WTC11 (cell line): ENCODE data around the gene PCDH9. TPM values are rescaled to one million over a fixed set of nuclear protein-coding genes. Genes with fewer than 3 reads are reported as not detected.

Experiments
- ATAC-seq: fragments of 200-7000 bp; cut with Tn5 transposase; 2 replicates; pipeline ENCODE4 v1.10.0; 2021; ENCODE audit warnings: mild to moderate bottlenecking, moderate library complexity
- CTCF ChIA-PET: fragments of 300-600 bp; sonication (Branson Sonifier 250); formaldehyde crosslinking; loops from one replicate; lab custom pipeline; 2021; ENCODE audit warnings: antibody characterized with exemption; lab: Charles Lee
- POLR2A ChIA-PET: fragments of 350-600 bp; sonication (Branson Sonifier 250); formaldehyde crosslinking; loops from one replicate; lab custom pipeline; 2021; ENCODE audit warnings: antibody characterized with exemption; lab: Charles Lee
- DNase-seq: peaks from one replicate; pipeline ENCODE4 v3.0.0; 2021; ENCODE audit warnings: low spot score
- H3K27ac Mint-ChIP-seq: 2 replicates; pipeline ENCODE4 v1.8.0; 2021; ENCODE audit warnings: mixed read lengths
- H3K27me3 Mint-ChIP-seq: 2 replicates; pipeline ENCODE4 v1.8.0; 2021; ENCODE audit warnings: low read depth, mild to moderate bottlenecking, moderate library complexity, mixed read lengths
- H3K36me3 Mint-ChIP-seq: 2 replicates; pipeline ENCODE4 v1.8.0; 2021; ENCODE audit warnings: mixed read lengths
- H3K4me1 Mint-ChIP-seq: 2 replicates; pipeline ENCODE4 v1.8.0; 2022; ENCODE audit warnings: mixed read lengths
- H3K4me3 Mint-ChIP-seq: 2 replicates; pipeline ENCODE4 v1.8.0; 2021; ENCODE audit warnings: mild to moderate bottlenecking, moderate library complexity, mixed read lengths
- H3K9me3 Mint-ChIP-seq: 2 replicates; pipeline ENCODE4 v1.8.0; 2021; ENCODE audit warnings: mixed read lengths
- EMX1 ChIP-seq: fragments of 250-450 bp; sonication (Bioruptor Pico); IDR thresholded peaks from 2 replicates; pipeline ENCODE4 v1.8.0; 2021; ENCODE audit warnings: mild to moderate bottlenecking
- FOXK1 ChIP-seq: sonication (generic); formaldehyde crosslinking; IDR thresholded peaks from 2 replicates; pipeline ENCODE4 v1.8.0; 2022; ENCODE audit warnings: mild to moderate bottlenecking, moderate library complexity, missing genetic modification reagents
- GTF2I ChIP-seq: fragments of 250-450 bp; sonication (Bioruptor Pico); conservative IDR thresholded peaks from 2 replicates; pipeline ENCODE4 v1.4.0; 2021; ENCODE audit warnings: mild to moderate bottlenecking
- HMGA2 ChIP-seq: fragments of 250-450 bp; sonication (Bioruptor Pico); IDR thresholded peaks from 2 replicates; pipeline ENCODE4 v1.4.0; 2021; ENCODE audit warnings: mild to moderate bottlenecking, moderate library complexity
- OVOL2 ChIP-seq: fragments of 250-450 bp; sonication (Bioruptor Pico); IDR thresholded peaks from 2 replicates; pipeline ENCODE4 v1.9.0; 2021; ENCODE audit warnings: mild to moderate bottlenecking, borderline replicate concordance
- SOX15 ChIP-seq: fragments of 250-450 bp; sonication (Bioruptor Pico); IDR thresholded peaks from 2 replicates; pipeline ENCODE4 v1.9.0; 2021; ENCODE audit warnings: mild to moderate bottlenecking
- ZNF317 ChIP-seq: sonication (generic); formaldehyde crosslinking; IDR thresholded peaks from 2 replicates; pipeline ENCODE4 v1.8.1; 2023; ENCODE audit warnings: low read depth, mild to moderate bottlenecking, moderate library complexity, missing genetic modification reagents, borderline replicate concordance
- ZNF423 ChIP-seq: fragments of 250-450 bp; sonication (Bioruptor Pico); IDR thresholded peaks from 2 replicates; pipeline ENCODE4 v2.1.2; 2022; ENCODE audit warnings: mild to moderate bottlenecking, moderate library complexity
- total RNA-seq: library from RNA; stranded (reverse); gene quantifications from 3 replicates; pipeline ENCODE4 v1.2.3, GENCODE V29; 2021
- TF ChIP-seq, protein P1 (sequence below): sonication (generic); formaldehyde crosslinking; IDR thresholded peaks from 2 replicates; pipeline ENCODE4 v1.8.0; 2023; ENCODE audit warnings: missing genetic modification reagents, mild to moderate bottlenecking, borderline replicate concordance
- TF ChIP-seq, protein P2 (sequence below): sonication (generic); formaldehyde crosslinking; IDR thresholded peaks from 2 replicates; pipeline ENCODE4 v1.8.1; 2022; ENCODE audit warnings: missing genetic modification reagents, borderline replicate concordance
- TF ChIP-seq, protein P3 (sequence below): sonication (generic); formaldehyde crosslinking; IDR thresholded peaks from 2 replicates; pipeline ENCODE4 v1.8.0; 2022; ENCODE audit warnings: missing genetic modification reagents
- TF ChIP-seq, protein P4 (sequence below): sonication (generic); formaldehyde crosslinking; IDR thresholded peaks from 2 replicates; pipeline ENCODE4 v1.8.0; 2022; ENCODE audit warnings: mild to moderate bottlenecking, missing genetic modification reagents
- TF ChIP-seq, protein P5 (sequence below): sonication (generic); formaldehyde crosslinking; conservative IDR thresholded peaks from 2 replicates; pipeline ENCODE4 v1.8.1; 2023; ENCODE audit warnings: mild to moderate bottlenecking, low read depth, missing genetic modification reagents, moderate library complexity
- TF ChIP-seq, protein P6 (sequence below): sonication (generic); formaldehyde crosslinking; IDR thresholded peaks from 2 replicates; pipeline ENCODE4 v1.8.1; 2023; ENCODE audit warnings: mild to moderate bottlenecking, missing genetic modification reagents, borderline replicate concordance
- TF ChIP-seq, protein P7 (sequence below): sonication (generic); formaldehyde crosslinking; IDR thresholded peaks from 2 replicates; pipeline ENCODE4 v1.8.0; 2022; ENCODE audit warnings: mild to moderate bottlenecking, missing genetic modification reagents

The PCDH9 gene
- total RNA-seq, 1 experiment from 2014 or later, result 0.48 TPM

DNA sequence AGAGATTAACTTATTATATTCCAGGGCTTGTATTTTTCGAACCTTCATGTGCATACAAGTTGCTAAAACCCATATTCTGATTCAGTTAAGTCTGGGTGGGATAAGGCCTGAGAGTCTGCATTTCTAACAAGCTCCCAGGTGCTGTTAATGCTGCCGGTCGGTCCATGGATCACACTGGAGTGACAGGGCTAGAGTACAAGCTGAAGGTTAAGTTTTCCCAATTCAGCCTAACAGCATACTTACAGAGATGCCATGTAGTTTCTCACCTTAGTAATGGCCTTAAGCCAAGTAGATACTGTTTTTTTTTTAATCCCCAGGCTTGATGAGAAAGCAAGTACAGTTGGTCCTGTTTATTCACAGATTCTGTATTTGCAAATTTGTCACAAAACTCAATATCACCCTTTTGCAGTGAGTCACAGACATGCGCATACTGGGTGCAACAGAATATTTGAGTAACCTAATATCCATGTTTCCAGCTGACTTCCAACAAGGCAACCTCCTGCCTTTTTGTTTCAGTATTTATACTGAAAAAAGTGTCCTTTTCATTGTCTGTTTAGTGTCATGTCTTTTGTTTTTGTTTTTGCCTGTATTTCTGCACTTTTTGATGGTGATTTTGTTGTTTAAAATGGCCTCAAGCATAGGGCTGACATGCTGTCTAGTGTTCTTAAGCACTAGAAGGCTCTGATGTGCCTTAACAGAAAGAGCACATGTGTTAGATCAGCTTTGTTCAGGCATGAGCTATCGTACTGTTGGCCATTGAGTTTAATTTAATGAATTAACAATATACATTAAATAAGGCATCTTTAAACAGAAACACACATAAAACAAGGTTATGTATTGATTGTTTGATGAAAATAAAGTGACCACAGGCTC is 875.0 kb downstream of the PCDH9 start (continued):
- TF ChIP-seq, protein P1, sequence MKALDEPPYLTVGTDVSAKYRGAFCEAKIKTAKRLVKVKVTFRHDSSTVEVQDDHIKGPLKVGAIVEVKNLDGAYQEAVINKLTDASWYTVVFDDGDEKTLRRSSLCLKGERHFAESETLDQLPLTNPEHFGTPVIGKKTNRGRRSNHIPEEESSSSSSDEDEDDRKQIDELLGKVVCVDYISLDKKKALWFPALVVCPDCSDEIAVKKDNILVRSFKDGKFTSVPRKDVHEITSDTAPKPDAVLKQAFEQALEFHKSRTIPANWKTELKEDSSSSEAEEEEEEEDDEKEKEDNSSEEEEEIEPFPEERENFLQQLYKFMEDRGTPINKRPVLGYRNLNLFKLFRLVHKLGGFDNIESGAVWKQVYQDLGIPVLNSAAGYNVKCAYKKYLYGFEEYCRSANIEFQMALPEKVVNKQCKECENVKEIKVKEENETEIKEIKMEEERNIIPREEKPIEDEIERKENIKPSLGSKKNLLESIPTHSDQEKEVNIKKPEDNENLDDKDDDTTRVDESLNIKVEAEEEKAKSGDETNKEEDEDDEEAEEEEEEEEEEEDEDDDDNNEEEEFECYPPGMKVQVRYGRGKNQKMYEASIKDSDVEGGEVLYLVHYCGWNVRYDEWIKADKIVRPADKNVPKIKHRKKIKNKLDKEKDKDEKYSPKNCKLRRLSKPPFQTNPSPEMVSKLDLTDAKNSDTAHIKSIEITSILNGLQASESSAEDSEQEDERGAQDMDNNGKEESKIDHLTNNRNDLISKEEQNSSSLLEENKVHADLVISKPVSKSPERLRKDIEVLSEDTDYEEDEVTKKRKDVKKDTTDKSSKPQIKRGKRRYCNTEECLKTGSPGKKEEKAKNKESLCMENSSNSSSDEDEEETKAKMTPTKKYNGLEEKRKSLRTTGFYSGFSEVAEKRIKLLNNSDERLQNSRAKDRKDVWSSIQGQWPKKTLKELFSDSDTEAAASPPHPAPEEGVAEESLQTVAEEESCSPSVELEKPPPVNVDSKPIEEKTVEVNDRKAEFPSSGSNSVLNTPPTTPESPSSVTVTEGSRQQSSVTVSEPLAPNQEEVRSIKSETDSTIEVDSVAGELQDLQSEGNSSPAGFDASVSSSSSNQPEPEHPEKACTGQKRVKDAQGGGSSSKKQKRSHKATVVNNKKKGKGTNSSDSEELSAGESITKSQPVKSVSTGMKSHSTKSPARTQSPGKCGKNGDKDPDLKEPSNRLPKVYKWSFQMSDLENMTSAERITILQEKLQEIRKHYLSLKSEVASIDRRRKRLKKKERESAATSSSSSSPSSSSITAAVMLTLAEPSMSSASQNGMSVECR, result no peak

DNA sequence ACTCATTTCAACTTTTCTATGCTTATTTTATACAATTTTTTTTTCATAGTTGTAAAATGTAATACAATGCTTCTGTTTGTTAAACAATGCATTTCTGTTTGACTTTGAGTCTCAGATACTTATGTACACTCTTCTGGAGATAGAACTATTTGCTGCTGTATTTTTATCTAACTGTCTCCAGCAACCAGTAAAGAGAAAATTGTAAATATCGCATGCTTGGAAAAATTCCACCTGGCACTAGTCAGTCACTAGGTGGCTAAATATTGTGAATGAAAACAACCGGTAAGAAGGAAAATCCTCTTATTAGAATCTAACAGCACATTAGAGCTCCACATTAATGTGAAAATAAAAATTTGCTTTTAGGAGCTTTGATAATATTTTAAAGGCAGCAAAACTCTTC is 876.5 kb downstream of the PCDH9 start:
- Mint-ChIP-seq H3K36me3 (no peaks in the 10 kb centered on the region), H3K4me3 (no peak overlapping the region), H3K4me1 (peaks cover 16% of the 10 kb centered on the region), H3K27me3 (no peaks in the 10 kb centered on the region), H3K27ac (no peak overlapping the region), H3K9me3 (no peaks in the 10 kb centered on the region)
- ChIA-PET CTCF (no interaction called here), POLR2A (no interaction called here)
- no peak for ATAC-seq
- no peak for DNase-seq
- TF ChIP-seq ZNF423 (CRISPR knock-in tag) (no peak), ZNF317 (CRISPR knock-in tag) (no peak), GTF2I (no peak), HMGA2 (CRISPR knock-in tag) (no peak), FOXK1 (CRISPR knock-in tag) (no peak), OVOL2 (CRISPR knock-in tag) (no peak), EMX1 (CRISPR knock-in tag) (no peak), SOX15 (CRISPR knock-in tag) (no peak)
- TF ChIP-seq, protein P2, sequence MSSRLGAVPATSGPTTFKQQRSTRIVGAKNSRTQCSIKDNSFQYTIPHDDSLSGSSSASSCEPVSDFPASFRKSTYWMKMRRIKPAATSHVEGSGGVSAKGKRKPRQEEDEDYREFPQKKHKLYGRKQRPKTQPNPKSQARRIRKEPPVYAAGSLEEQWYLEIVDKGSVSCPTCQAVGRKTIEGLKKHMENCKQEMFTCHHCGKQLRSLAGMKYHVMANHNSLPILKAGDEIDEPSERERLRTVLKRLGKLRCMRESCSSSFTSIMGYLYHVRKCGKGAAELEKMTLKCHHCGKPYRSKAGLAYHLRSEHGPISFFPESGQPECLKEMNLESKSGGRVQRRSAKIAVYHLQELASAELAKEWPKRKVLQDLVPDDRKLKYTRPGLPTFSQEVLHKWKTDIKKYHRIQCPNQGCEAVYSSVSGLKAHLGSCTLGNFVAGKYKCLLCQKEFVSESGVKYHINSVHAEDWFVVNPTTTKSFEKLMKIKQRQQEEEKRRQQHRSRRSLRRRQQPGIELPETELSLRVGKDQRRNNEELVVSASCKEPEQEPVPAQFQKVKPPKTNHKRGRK (CRISPR knock-in tag), result no peak
- TF ChIP-seq, protein P3, sequence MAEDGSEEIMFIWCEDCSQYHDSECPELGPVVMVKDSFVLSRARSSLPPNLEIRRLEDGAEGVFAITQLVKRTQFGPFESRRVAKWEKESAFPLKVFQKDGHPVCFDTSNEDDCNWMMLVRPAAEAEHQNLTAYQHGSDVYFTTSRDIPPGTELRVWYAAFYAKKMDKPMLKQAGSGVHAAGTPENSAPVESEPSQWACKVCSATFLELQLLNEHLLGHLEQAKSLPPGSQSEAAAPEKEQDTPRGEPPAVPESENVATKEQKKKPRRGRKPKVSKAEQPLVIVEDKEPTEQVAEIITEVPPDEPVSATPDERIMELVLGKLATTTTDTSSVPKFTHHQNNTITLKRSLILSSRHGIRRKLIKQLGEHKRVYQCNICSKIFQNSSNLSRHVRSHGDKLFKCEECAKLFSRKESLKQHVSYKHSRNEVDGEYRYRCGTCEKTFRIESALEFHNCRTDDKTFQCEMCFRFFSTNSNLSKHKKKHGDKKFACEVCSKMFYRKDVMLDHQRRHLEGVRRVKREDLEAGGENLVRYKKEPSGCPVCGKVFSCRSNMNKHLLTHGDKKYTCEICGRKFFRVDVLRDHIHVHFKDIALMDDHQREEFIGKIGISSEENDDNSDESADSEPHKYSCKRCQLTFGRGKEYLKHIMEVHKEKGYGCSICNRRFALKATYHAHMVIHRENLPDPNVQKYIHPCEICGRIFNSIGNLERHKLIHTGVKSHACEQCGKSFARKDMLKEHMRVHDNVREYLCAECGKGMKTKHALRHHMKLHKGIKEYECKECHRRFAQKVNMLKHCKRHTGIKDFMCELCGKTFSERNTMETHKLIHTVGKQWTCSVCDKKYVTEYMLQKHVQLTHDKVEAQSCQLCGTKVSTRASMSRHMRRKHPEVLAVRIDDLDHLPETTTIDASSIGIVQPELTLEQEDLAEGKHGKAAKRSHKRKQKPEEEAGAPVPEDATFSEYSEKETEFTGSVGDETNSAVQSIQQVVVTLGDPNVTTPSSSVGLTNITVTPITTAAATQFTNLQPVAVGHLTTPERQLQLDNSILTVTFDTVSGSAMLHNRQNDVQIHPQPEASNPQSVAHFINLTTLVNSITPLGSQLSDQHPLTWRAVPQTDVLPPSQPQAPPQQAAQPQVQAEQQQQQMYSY (CRISPR knock-in tag), result no peak
- TF ChIP-seq, protein P4, sequence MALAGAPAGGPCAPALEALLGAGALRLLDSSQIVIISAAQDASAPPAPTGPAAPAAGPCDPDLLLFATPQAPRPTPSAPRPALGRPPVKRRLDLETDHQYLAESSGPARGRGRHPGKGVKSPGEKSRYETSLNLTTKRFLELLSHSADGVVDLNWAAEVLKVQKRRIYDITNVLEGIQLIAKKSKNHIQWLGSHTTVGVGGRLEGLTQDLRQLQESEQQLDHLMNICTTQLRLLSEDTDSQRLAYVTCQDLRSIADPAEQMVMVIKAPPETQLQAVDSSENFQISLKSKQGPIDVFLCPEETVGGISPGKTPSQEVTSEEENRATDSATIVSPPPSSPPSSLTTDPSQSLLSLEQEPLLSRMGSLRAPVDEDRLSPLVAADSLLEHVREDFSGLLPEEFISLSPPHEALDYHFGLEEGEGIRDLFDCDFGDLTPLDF (CRISPR knock-in tag), result no peak
- TF ChIP-seq, protein P5, sequence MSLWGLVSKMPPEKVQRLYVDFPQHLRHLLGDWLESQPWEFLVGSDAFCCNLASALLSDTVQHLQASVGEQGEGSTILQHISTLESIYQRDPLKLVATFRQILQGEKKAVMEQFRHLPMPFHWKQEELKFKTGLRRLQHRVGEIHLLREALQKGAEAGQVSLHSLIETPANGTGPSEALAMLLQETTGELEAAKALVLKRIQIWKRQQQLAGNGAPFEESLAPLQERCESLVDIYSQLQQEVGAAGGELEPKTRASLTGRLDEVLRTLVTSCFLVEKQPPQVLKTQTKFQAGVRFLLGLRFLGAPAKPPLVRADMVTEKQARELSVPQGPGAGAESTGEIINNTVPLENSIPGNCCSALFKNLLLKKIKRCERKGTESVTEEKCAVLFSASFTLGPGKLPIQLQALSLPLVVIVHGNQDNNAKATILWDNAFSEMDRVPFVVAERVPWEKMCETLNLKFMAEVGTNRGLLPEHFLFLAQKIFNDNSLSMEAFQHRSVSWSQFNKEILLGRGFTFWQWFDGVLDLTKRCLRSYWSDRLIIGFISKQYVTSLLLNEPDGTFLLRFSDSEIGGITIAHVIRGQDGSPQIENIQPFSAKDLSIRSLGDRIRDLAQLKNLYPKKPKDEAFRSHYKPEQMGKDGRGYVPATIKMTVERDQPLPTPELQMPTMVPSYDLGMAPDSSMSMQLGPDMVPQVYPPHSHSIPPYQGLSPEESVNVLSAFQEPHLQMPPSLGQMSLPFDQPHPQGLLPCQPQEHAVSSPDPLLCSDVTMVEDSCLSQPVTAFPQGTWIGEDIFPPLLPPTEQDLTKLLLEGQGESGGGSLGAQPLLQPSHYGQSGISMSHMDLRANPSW (CRISPR knock-in tag), result no peak
- TF ChIP-seq, protein P6, sequence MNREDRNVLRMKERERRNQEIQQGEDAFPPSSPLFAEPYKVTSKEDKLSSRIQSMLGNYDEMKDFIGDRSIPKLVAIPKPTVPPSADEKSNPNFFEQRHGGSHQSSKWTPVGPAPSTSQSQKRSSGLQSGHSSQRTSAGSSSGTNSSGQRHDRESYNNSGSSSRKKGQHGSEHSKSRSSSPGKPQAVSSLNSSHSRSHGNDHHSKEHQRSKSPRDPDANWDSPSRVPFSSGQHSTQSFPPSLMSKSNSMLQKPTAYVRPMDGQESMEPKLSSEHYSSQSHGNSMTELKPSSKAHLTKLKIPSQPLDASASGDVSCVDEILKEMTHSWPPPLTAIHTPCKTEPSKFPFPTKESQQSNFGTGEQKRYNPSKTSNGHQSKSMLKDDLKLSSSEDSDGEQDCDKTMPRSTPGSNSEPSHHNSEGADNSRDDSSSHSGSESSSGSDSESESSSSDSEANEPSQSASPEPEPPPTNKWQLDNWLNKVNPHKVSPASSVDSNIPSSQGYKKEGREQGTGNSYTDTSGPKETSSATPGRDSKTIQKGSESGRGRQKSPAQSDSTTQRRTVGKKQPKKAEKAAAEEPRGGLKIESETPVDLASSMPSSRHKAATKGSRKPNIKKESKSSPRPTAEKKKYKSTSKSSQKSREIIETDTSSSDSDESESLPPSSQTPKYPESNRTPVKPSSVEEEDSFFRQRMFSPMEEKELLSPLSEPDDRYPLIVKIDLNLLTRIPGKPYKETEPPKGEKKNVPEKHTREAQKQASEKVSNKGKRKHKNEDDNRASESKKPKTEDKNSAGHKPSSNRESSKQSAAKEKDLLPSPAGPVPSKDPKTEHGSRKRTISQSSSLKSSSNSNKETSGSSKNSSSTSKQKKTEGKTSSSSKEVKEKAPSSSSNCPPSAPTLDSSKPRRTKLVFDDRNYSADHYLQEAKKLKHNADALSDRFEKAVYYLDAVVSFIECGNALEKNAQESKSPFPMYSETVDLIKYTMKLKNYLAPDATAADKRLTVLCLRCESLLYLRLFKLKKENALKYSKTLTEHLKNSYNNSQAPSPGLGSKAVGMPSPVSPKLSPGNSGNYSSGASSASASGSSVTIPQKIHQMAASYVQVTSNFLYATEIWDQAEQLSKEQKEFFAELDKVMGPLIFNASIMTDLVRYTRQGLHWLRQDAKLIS, result no peak
- TF ChIP-seq, protein P7, sequence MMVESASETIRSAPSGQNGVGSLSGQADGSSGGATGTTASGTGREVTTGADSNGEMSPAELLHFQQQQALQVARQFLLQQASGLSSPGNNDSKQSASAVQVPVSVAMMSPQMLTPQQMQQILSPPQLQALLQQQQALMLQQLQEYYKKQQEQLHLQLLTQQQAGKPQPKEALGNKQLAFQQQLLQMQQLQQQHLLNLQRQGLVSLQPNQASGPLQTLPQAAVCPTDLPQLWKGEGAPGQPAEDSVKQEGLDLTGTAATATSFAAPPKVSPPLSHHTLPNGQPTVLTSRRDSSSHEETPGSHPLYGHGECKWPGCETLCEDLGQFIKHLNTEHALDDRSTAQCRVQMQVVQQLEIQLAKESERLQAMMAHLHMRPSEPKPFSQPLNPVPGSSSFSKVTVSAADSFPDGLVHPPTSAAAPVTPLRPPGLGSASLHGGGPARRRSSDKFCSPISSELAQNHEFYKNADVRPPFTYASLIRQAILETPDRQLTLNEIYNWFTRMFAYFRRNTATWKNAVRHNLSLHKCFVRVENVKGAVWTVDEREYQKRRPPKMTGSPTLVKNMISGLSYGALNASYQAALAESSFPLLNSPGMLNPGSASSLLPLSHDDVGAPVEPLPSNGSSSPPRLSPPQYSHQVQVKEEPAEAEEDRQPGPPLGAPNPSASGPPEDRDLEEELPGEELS (CRISPR knock-in tag), result no peak
